Head of caudate nucleus (tissue), 42 donors: ENCODE measurements around the gene TXNL4A.

Experiments
- DNase-seq, 42 donors: peaks; one replicate each; pipeline versions ENCODE4 v3.0.0 to v3.0.0-alpha.2; 2020 to 2021; ENCODE audit warnings: mixed read lengths in 7 of 42
- intact Hi-C: fragments of 100-400 bp; cut with DNase I; formaldehyde crosslinking; loops from one replicate; pipeline ENCODE4 v1.15.0; 2022

TXNL4A gene

GRCh38 chr18:79953971-79954651, 34.3 kb downstream of the TXNL4A start:
- intact Hi-C loops, result loop anchor here (5.0 kb wide), 1 partner anchor 33 kb away; the partner anchor contains the start of gene TXNL4A
- DNase-seq, result peak in 8 of 42 donors; percentile 6 to 41 (median 14)

- DNase-seq, result peak in 8 of 42 donors; percentile 10 to 40 (median 22)
- intact Hi-C loops, result loop anchor here (5.0 kb wide), 1 partner anchor 34 kb away; the partner anchor contains the start of gene TXNL4A
Measured at GRCh38 chr18:79952996-79953559, 35.3 kb downstream of the TXNL4A start.

- peak in 7 of 42 donors; percentile 10 to 42 (median 17) for DNase-seq
- intact Hi-C loops, result loop anchor here (5.0 kb wide), 1 partner anchor 35 kb away; the partner anchor contains the start of gene TXNL4A
Measured at GRCh38 chr18:79952456-79952995, 35.8 kb downstream of the TXNL4A start.

- intact Hi-C loops, result loop anchor here (5.0 kb wide), 1 partner anchor 36 kb away; the partner anchor contains the start of gene TXNL4A
- DNase-seq, result peak; percentile 79 to 99 (median 94)
Measured at GRCh38 chr18:79951545-79952455, 36.6 kb downstream of the TXNL4A start, which contains the start of gene SLC66A2. Gene SLC66A2, minus strand, starts transcription at chr18:79951653. Its CDS starts 727 bp downstream, at chr18:79950926.

- intact Hi-C loops, result loop anchor here (5.0 kb wide), 1 partner anchor 37 kb away; the partner anchor contains the start of gene TXNL4A
- DNase-seq, result peak in 8 of 42 donors; percentile 15 to 47 (median 31)
Measured at GRCh38 chr18:79950515-79951341, 37.6 kb downstream of the TXNL4A start.

GRCh38 chr18:79949697-79950487, 38.5 kb downstream of the TXNL4A start:
- peak in 10 of 42 donors; percentile 12 to 44 (median 24) for DNase-seq
- intact Hi-C loops, result loop anchor here (5.0 kb wide), 1 partner anchor 37 kb away; the partner anchor contains the start of gene TXNL4A

- intact Hi-C loops, result no loop called here
- DNase-seq, result peak in 13 of 42 donors; percentile 2 to 29 (median 8)
Measured at GRCh38 chr18:79948719-79949411, 39.5 kb downstream of the TXNL4A start.

- intact Hi-C loops, result no loop called here
- DNase-seq, result peak in 13 of 42 donors; percentile 5 to 34 (median 12)
Measured at GRCh38 chr18:79947881-79948610, 40.3 kb downstream of the TXNL4A start.

- intact Hi-C loops, result no loop called here
- peak in 15 of 42 donors; percentile 2 to 39 (median 10) for DNase-seq
Measured at GRCh38 chr18:79947054-79947755, 41.2 kb downstream of the TXNL4A start.

- peak in 16 of 42 donors; percentile 6 to 43 (median 12) for DNase-seq
- intact Hi-C loops, result no loop called here
Measured at GRCh38 chr18:79945118-79946042, 43.0 kb downstream of the TXNL4A start.

GRCh38 chr18:79944746-79945117, 43.6 kb downstream of the TXNL4A start:
- peak in 2 of 42 donors; percentile 6 for DNase-seq
- intact Hi-C loops, result no loop called here

GRCh38 chr18:79944126-79944731, 44.1 kb downstream of the TXNL4A start:
- intact Hi-C loops, result no loop called here
- peak in 24 of 42 donors; percentile 16 to 75 (median 47) for DNase-seq

GRCh38 chr18:79943608-79944125, 44.7 kb downstream of the TXNL4A start:
- DNase-seq, result peak in 16 of 42 donors; percentile 8 to 47 (median 19)
- intact Hi-C loops, result no loop called here
